Measurements from ENCODE around the gene NFKB1. TPM values are rescaled to one million over a fixed set of nuclear protein-coding genes. Genes with fewer than 3 reads are reported as not detected.

The NFKB1 gene
- total RNA-seq, 1 donor from 2014 or later = 24.6 TPM

GRCh38 chr4:102578819-102579218, 77.7 kb downstream of the NFKB1 start:
- Mint-ChIP-seq H3K27ac (ENCODE audit: unreplicated experiment) (no peak overlapping the region), H3K27me3 (ENCODE audit: low read depth) (no peaks in the 10 kb centered on the region), H3K4me3 (no peak overlapping the region), H3K36me3 (ENCODE audit: low read depth) (peaks cover 19% of the 10 kb centered on the region), H3K9me3 (no peaks in the 10 kb centered on the region), H3K4me1 (peaks cover 6% of the 10 kb centered on the region)
- no peak for DNase-seq (ENCODE audit: low read depth, low spot score)
- TF ChIP-seq CTCF (conservative IDR thresholded peaks at IDR 0.05) = peak; percentile 19

- no peak overlapping the region for H3K4me3 Mint-ChIP-seq
- no peak overlapping the region for H3K27ac Mint-ChIP-seq (ENCODE audit: unreplicated experiment)
- no peaks in the 10 kb centered on the region for H3K9me3 Mint-ChIP-seq
- no peak for TF ChIP-seq CTCF (conservative IDR thresholded peaks at IDR 0.05)
- peaks cover 6% of the 10 kb centered on the region for H3K4me1 Mint-ChIP-seq
- no peaks in the 10 kb centered on the region for H3K27me3 Mint-ChIP-seq (ENCODE audit: low read depth)
- DNase-seq (ENCODE audit: low read depth, low spot score) = no peak
- H3K36me3 Mint-ChIP-seq (ENCODE audit: low read depth) = peaks cover 15% of the 10 kb centered on the region
These were observed 78.8 kb downstream of the NFKB1 start for GRCh38 chr4:102579794-102580462.

DNA sequence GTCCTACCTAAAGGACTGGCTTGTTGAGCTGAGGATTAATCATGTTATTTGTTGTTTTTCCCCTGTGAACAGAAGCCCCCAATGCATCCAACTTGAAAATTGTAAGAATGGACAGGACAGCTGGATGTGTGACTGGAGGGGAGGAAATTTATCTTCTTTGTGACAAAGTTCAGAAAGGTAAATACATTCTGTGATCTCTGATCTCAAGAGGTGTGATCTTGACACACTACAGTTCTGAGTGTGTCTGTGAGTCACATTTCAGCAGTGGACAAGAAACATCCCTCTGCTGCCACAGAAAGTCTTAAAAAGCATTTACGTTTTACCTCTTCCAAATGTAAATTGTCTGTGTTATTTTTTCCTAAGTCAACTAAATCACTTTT, 79.3 kb downstream of the NFKB1 start:
- H3K27me3 Mint-ChIP-seq (ENCODE audit: low read depth) = no peaks in the 10 kb centered on the region
- no peak for TF ChIP-seq CTCF (conservative IDR thresholded peaks at IDR 0.05)
- no peak for DNase-seq (ENCODE audit: low read depth, low spot score)

GRCh38 chr4:102584091-102584490, 82.9 kb downstream of the NFKB1 start:
- Mint-ChIP-seq H3K36me3 (ENCODE audit: low read depth) (peaks cover 10% of the 10 kb centered on the region), H3K9me3 (no peaks in the 10 kb centered on the region), H3K27ac (ENCODE audit: unreplicated experiment) (no peak overlapping the region), H3K4me3 (no peak overlapping the region), H3K27me3 (ENCODE audit: low read depth) (no peaks in the 10 kb centered on the region), H3K4me1 (no peaks in the 10 kb centered on the region)
- TF ChIP-seq CTCF (conservative IDR thresholded peaks at IDR 0.05) = no peak
- no peak for DNase-seq (ENCODE audit: low read depth, low spot score)

More for the DNA sequence above, 79.3 kb downstream of the NFKB1 start:
- peaks cover 3% of the 10 kb centered on the region for H3K4me1 Mint-ChIP-seq
- H3K27ac Mint-ChIP-seq (ENCODE audit: unreplicated experiment) = no peak overlapping the region
- no peak overlapping the region for H3K4me3 Mint-ChIP-seq
- H3K9me3 Mint-ChIP-seq = no peaks in the 10 kb centered on the region
- H3K36me3 Mint-ChIP-seq (ENCODE audit: low read depth) = peaks cover 15% of the 10 kb centered on the region

GRCh38 chr4:102585329-102585728, 84.2 kb downstream of the NFKB1 start:
- Mint-ChIP-seq H3K27me3 (ENCODE audit: low read depth) (no peaks in the 10 kb centered on the region), H3K4me1 (no peaks in the 10 kb centered on the region), H3K4me3 (no peak overlapping the region), H3K9me3 (no peaks in the 10 kb centered on the region), H3K27ac (ENCODE audit: unreplicated experiment) (no peak overlapping the region), H3K36me3 (ENCODE audit: low read depth) (peaks cover 19% of the 10 kb centered on the region)
- TF ChIP-seq CTCF (conservative IDR thresholded peaks at IDR 0.05) = no peak
- no peak for DNase-seq (ENCODE audit: low read depth, low spot score)
